Astrocyte (in vitro differentiated cells and primary cell): ENCODE results near the gene RPS28. TPM values are rescaled to one million over a fixed set of nuclear protein-coding genes. Genes with fewer than 3 reads are reported as not detected.

Experiments
- DNase-seq: peaks from one replicate; pipeline ENCODE4 v3.0.0-alpha.2; 2010; ENCODE audit warnings: low read depth
- FAIRE-seq: peaks from 2 replicates; lab custom pipeline; 2011; peaks lifted over from hg19 to GRCh38; lab: Jason Lieb, UNC
- H2AFZ ChIP-seq: 2 replicates; pipeline ENCODE4 v1.6.0; 2012; ENCODE audit warnings: low read depth, low read length, inconsistent platforms
- H3K27ac ChIP-seq: 2 replicates; pipeline ENCODE4 v1.5.1; 2011; ENCODE audit warnings: low read depth, low read length, inconsistent platforms
- H3K27me3 ChIP-seq: 2 replicates; pipeline ENCODE4 v1.6.0; 2011; ENCODE audit warnings: low read length, inconsistent platforms; ENCODE audit not compliant: insufficient read depth
- H3K36me3 ChIP-seq: 2 replicates; pipeline ENCODE4 v1.5.1; 2011; ENCODE audit warnings: low read length, inconsistent platforms; ENCODE audit not compliant: insufficient read depth
- H3K4me1 ChIP-seq: 2 replicates; pipeline ENCODE4 v1.5.1; 2011; ENCODE audit warnings: low read length, inconsistent platforms; ENCODE audit not compliant: insufficient read depth
- H3K4me2 ChIP-seq: 2 replicates; pipeline ENCODE4 v1.6.0; 2012; ENCODE audit warnings: low read length, inconsistent platforms
- H3K4me3 ChIP-seq: 2 replicates; pipeline ENCODE4 v1.5.1; 2011; ENCODE audit warnings: low read depth, mild to moderate bottlenecking, low read length, inconsistent platforms; ENCODE audit not compliant: insufficient read depth
- H3K79me2 ChIP-seq: 2 replicates; pipeline ENCODE4 v1.6.0; 2012; ENCODE audit warnings: mild to moderate bottlenecking, low read length, inconsistent platforms; ENCODE audit not compliant: insufficient read depth
- H3K9ac ChIP-seq: 2 replicates; pipeline ENCODE4 v1.6.0; 2012; ENCODE audit warnings: mild to moderate bottlenecking, low read length, inconsistent platforms
- H3K9me3 ChIP-seq: 2 replicates; pipeline ENCODE4 v1.5.1; 2012; ENCODE audit warnings: low read depth, mild to moderate bottlenecking, low read length, inconsistent platforms; ENCODE audit not compliant: insufficient read depth
- H4K20me1 ChIP-seq: 2 replicates; pipeline ENCODE4 v1.6.0; 2012; ENCODE audit warnings: low read length, inconsistent platforms; ENCODE audit not compliant: insufficient read depth
- H3K27ac Mint-ChIP-seq: one replicate; pipeline ENCODE4 v1.8.0; 2021; ENCODE audit warnings: mild to moderate bottlenecking, mixed read lengths; ENCODE audit not compliant: unreplicated experiment
- H3K27me3 Mint-ChIP-seq: one replicate; pipeline ENCODE4 v1.8.0; 2021; ENCODE audit warnings: low read depth, mixed read lengths; ENCODE audit not compliant: unreplicated experiment
- H3K36me3 Mint-ChIP-seq: one replicate; pipeline ENCODE4 v1.8.0; 2021; ENCODE audit warnings: low read depth, mixed read lengths; ENCODE audit not compliant: unreplicated experiment
- H3K4me1 Mint-ChIP-seq: one replicate; pipeline ENCODE4 v1.8.0; 2021; ENCODE audit warnings: low read depth, mixed read lengths; ENCODE audit not compliant: unreplicated experiment
- H3K4me3 Mint-ChIP-seq: one replicate; pipeline ENCODE4 v1.8.0; 2021; ENCODE audit warnings: mild to moderate bottlenecking, moderate library complexity, mixed read lengths; ENCODE audit not compliant: unreplicated experiment
- H3K9me3 Mint-ChIP-seq: one replicate; pipeline ENCODE4 v1.8.0; 2021; ENCODE audit warnings: mild to moderate bottlenecking, mixed read lengths; ENCODE audit not compliant: unreplicated experiment
- EZH2 ChIP-seq: IDR thresholded peaks from 2 replicates; pipeline ENCODE4 v1.6.1; 2012; ENCODE audit warnings: mild to moderate bottlenecking, low read length, inconsistent platforms; ENCODE audit not compliant: insufficient read depth
- total RNA-seq: library from RNA; stranded (reverse); gene quantifications from 2 replicates; pipeline ENCODE4 v1.2.1, GENCODE V29; 2021
- TF ChIP-seq, protein P1 (sequence below): IDR thresholded peaks from 2 replicates; pipeline ENCODE4 v1.5.1; 2011; ENCODE audit warnings: low read depth, mild to moderate bottlenecking, inconsistent platforms, low read length, moderate library complexity; ENCODE audit not compliant: insufficient read depth

RPS28 gene
- total RNA-seq, 1 donor from 2014 or later, result 1,198 TPM

GRCh38 chr19:8366121-8366581 lies 44.9 kb downstream of the RPS28 start:
- H3K9me3 Mint-ChIP-seq, result peaks cover 2% of the 10 kb centered on the region
- no peak overlapping the region for H3K9ac ChIP-seq
- H3K4me1 Mint-ChIP-seq, result peaks cover 34% of the 10 kb centered on the region
- H3K9me3 ChIP-seq, result no peaks in the 10 kb centered on the region
- FAIRE-seq (no peak), DNase-seq (no peak)
- H3K27me3 Mint-ChIP-seq, result no peaks in the 10 kb centered on the region
- H3K79me2 ChIP-seq, result no peaks in the 10 kb centered on the region
- peaks cover 23% of the 10 kb centered on the region for H4K20me1 ChIP-seq
- H3K4me3 ChIP-seq, result no peak overlapping the region
- no peak overlapping the region for H3K4me2 ChIP-seq
- no peaks in the 10 kb centered on the region for H3K36me3 ChIP-seq
- peaks cover 6% of the 10 kb centered on the region for H3K27me3 ChIP-seq
- TF ChIP-seq, protein P1, sequence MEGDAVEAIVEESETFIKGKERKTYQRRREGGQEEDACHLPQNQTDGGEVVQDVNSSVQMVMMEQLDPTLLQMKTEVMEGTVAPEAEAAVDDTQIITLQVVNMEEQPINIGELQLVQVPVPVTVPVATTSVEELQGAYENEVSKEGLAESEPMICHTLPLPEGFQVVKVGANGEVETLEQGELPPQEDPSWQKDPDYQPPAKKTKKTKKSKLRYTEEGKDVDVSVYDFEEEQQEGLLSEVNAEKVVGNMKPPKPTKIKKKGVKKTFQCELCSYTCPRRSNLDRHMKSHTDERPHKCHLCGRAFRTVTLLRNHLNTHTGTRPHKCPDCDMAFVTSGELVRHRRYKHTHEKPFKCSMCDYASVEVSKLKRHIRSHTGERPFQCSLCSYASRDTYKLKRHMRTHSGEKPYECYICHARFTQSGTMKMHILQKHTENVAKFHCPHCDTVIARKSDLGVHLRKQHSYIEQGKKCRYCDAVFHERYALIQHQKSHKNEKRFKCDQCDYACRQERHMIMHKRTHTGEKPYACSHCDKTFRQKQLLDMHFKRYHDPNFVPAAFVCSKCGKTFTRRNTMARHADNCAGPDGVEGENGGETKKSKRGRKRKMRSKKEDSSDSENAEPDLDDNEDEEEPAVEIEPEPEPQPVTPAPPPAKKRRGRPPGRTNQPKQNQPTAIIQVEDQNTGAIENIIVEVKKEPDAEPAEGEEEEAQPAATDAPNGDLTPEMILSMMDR, result no peak
- no peak overlapping the region for H3K27ac ChIP-seq
- peak overlapping the region; percentile 34 for H3K27ac Mint-ChIP-seq
- H3K4me1 ChIP-seq, result peaks cover 35% of the 10 kb centered on the region
- peak overlapping the region; percentile 85 for H3K4me3 Mint-ChIP-seq
- H3K36me3 Mint-ChIP-seq, result peaks cover 24% of the 10 kb centered on the region
- H2AFZ ChIP-seq, result no peak overlapping the region

DNA sequence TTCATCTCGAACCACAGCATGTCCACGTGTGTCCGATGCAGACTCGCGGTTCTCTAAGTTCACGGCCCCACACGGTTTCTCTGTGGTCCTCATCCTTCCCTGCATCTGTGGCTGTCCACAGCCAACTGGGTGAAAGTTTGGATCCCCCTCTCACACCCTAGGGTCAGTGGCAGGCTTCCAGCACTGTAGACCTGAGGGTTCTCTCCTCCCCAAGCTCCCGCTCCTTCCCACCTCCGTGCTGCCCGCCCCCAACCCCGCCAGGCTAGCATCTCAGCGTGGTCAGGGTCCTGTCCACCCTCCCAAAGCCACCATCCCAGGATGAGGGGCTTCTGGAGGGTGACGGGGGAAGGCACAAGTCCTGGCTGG lies 45.6 kb downstream of the RPS28 start:
- H3K27me3 Mint-ChIP-seq, result no peaks in the 10 kb centered on the region
- Histone ChIP-seq H4K20me1 (peaks cover 23% of the 10 kb centered on the region), H3K4me1 (peaks cover 30% of the 10 kb centered on the region), H3K4me3 (no peak overlapping the region), H3K79me2 (no peaks in the 10 kb centered on the region), H3K27ac (no peak overlapping the region), H3K9ac (no peak overlapping the region), H3K27me3 (peaks cover 6% of the 10 kb centered on the region), H3K4me2 (peak overlapping the region; percentile 80), H3K36me3 (no peaks in the 10 kb centered on the region), H3K9me3 (no peaks in the 10 kb centered on the region), H2AFZ (no peak overlapping the region)
- peak; percentile 23 for DNase-seq
- no peak for TF ChIP-seq EZH2
- TF ChIP-seq, protein P1, result no peak
- no peak for FAIRE-seq
- H3K9me3 Mint-ChIP-seq, result peaks cover 2% of the 10 kb centered on the region
- H3K36me3 Mint-ChIP-seq, result peaks cover 26% of the 10 kb centered on the region
- H3K4me3 Mint-ChIP-seq, result peak overlapping the region; percentile 85
- H3K4me1 Mint-ChIP-seq, result peaks cover 30% of the 10 kb centered on the region
- peak overlapping the region; percentile 93 for H3K27ac Mint-ChIP-seq

DNA sequence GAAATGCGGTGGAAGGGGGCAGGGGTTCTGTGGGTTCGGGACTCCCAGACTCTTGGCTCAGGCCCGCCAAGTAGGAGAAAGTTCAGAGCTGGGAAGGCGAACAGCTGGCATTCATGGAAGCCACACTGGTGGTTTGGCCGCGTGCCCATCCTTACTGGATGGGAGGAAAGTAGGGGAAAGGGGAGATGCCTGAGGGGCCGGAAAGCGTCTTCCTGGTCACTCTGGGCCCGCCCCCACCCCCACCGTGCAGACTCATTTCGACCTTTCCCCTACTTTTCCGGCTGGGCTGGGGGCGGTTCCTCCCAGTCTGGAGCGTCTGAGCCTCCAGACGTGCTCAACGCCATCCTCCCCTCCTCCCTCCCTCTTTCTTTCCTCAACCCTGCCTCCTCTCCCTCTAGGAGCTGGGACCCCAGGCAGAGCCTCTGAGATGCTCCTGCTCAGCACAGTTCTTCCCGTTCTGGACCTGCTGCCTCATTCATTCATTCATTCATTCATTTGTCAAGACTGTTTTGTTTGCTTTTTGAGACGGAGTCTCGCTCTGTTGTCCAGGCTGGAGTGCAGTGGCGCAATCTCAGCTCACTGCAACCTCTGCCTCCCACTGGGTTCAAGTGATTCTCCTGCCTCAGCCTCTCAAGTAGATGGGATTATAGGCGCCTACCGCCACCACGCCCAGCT lies 46.2 kb downstream of the RPS28 start:
- no peaks in the 10 kb centered on the region for H3K36me3 ChIP-seq
- H4K20me1 ChIP-seq, result peaks cover 23% of the 10 kb centered on the region
- Mint-ChIP-seq H3K4me3 (peak overlapping the region; percentile 85), H3K27ac (peak overlapping the region; percentile 93), H3K9me3 (peaks cover 2% of the 10 kb centered on the region), H3K27me3 (no peaks in the 10 kb centered on the region), H3K36me3 (peaks cover 26% of the 10 kb centered on the region), H3K4me1 (peaks cover 25% of the 10 kb centered on the region)
- H2AFZ ChIP-seq, result no peak overlapping the region
- H3K4me1 ChIP-seq, result peaks cover 25% of the 10 kb centered on the region
- no peaks in the 10 kb centered on the region for H3K79me2 ChIP-seq
- no peak overlapping the region for H3K27ac ChIP-seq
- H3K4me2 ChIP-seq, result peak overlapping the region; percentile 80
- FAIRE-seq (peak; percentile 82), DNase-seq (peak; percentile 89)
- H3K9ac ChIP-seq, result no peak overlapping the region
- no peaks in the 10 kb centered on the region for H3K9me3 ChIP-seq
- peaks cover 6% of the 10 kb centered on the region for H3K27me3 ChIP-seq
- H3K4me3 ChIP-seq, result peak overlapping the region; percentile 21
- TF ChIP-seq, protein P1, result no peak
- TF ChIP-seq EZH2, result no peak
